NOMO-1 treated with DMSO at 0.1 percent for 48 hours (cell line): Measurements from ENCODE around the gene PPP2R1B.

Experiments used
- DNase-seq: peaks from one replicate; lab custom pipeline; 2025; ENCODE audit not compliant: unreplicated experiment; lab: John Stamatoyannopoulos, UW

PPP2R1B gene

GRCh38 chr11:111765984-111766833 is at the start of gene PPP2R1B:
Gene PPP2R1B (minus strand): TSS chr11:111766389. CDS start chr11:111766361, 28 bp downstream.
- DNase-seq: peak; percentile 68

- no peak for DNase-seq
Observed at GRCh38 chr11:111815489-111815888, 49.3 kb upstream of the PPP2R1B start.

GRCh38 chr11:111814557-111815320 is 48.5 kb upstream of the PPP2R1B start:
- no peak for DNase-seq

GRCh38 chr11:111814106-111814505 is 47.9 kb upstream of the PPP2R1B start:
- DNase-seq: no peak

- no peak for DNase-seq
Observed at GRCh38 chr11:111812211-111812610, 46.0 kb upstream of the PPP2R1B start.

GRCh38 chr11:111811445-111811844 is 45.3 kb upstream of the PPP2R1B start:
- DNase-seq: no peak

- DNase-seq: no peak
Observed at GRCh38 chr11:111808834-111809233, 42.6 kb upstream of the PPP2R1B start.

- DNase-seq: no peak
Observed at GRCh38 chr11:111808063-111808588, 41.9 kb upstream of the PPP2R1B start.

- DNase-seq: no peak
Observed at GRCh38 chr11:111807076-111807475, 40.9 kb upstream of the PPP2R1B start.

- DNase-seq: no peak
Observed at GRCh38 chr11:111801135-111801534, 34.9 kb upstream of the PPP2R1B start.

- no peak for DNase-seq
Observed at GRCh38 chr11:111798279-111798678, 32.1 kb upstream of the PPP2R1B start.

GRCh38 chr11:111797145-111797581 is 31.0 kb upstream of the PPP2R1B start:
- DNase-seq: peak; percentile 89

GRCh38 chr11:111796696-111797095 is 30.5 kb upstream of the PPP2R1B start:
- peak; percentile 23 for DNase-seq

- DNase-seq: no peak
Observed at GRCh38 chr11:111795334-111795985, 29.3 kb upstream of the PPP2R1B start.

- DNase-seq: no peak
Observed at GRCh38 chr11:111793863-111794262, 27.7 kb upstream of the PPP2R1B start.

- no peak for DNase-seq
Observed at GRCh38 chr11:111792955-111793500, 26.8 kb upstream of the PPP2R1B start.

GRCh38 chr11:111792314-111792713 is 26.1 kb upstream of the PPP2R1B start:
- DNase-seq: no peak

- no peak for DNase-seq
Observed at GRCh38 chr11:111788464-111788863, 22.3 kb upstream of the PPP2R1B start.

- no peak for DNase-seq
Observed at GRCh38 chr11:111788051-111788450, 21.9 kb upstream of the PPP2R1B start.

- no peak for DNase-seq
Observed at GRCh38 chr11:111785886-111786412, 19.8 kb upstream of the PPP2R1B start.

GRCh38 chr11:111785076-111785475 is 18.9 kb upstream of the PPP2R1B start:
- no peak for DNase-seq
